Esophagus squamous epithelium (tissue), 4 donors: ENCODE results near the gene MFAP2.

Experiments
- POLR2A ChIP-seq, 4 donors: fragments of 450-650 bp; IDR thresholded peaks; one replicate each; pipeline ENCODE4 v1.6.1; 2017; ENCODE audit warnings: antibody characterized with exemption in 4 of 4, mild to moderate bottlenecking in 4 of 4, moderate library complexity in 3 of 4
- TF ChIP-seq, protein P1 (sequence below), 6 experiments: fragments of 450-650 bp in 4 of 6; fragments of 200-600 bp in 2 of 6; sonication (generic) in 2 of 6; IDR thresholded peaks; one replicate each; pipeline ENCODE4 v1.5.1; 2016 to 2019; ENCODE audit warnings: antibody characterized with exemption in 6 of 6, mild to moderate bottlenecking in 4 of 6, moderate library complexity in 4 of 6

DNA sequence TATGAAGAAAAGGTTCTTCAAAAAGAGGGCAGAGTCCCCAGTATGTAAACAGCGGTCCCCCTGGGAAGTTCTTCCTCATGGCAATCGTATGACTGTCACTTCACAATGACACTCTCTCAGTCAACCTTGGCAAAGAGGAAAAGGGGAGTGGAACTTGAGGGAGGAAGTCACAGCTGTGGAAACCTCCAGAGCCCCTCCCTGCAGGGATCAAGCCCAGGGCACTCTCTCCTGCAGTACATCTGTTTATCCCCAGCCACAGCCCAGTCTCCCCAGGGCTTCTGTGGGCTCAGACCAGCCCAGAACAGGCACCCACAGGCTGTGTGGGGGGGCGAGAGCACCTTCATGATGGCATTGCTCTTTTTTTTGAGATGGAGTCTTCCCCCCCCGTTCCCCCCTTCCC, 29.3 kb upstream of the MFAP2 start:
- TF ChIP-seq, protein P1, sequence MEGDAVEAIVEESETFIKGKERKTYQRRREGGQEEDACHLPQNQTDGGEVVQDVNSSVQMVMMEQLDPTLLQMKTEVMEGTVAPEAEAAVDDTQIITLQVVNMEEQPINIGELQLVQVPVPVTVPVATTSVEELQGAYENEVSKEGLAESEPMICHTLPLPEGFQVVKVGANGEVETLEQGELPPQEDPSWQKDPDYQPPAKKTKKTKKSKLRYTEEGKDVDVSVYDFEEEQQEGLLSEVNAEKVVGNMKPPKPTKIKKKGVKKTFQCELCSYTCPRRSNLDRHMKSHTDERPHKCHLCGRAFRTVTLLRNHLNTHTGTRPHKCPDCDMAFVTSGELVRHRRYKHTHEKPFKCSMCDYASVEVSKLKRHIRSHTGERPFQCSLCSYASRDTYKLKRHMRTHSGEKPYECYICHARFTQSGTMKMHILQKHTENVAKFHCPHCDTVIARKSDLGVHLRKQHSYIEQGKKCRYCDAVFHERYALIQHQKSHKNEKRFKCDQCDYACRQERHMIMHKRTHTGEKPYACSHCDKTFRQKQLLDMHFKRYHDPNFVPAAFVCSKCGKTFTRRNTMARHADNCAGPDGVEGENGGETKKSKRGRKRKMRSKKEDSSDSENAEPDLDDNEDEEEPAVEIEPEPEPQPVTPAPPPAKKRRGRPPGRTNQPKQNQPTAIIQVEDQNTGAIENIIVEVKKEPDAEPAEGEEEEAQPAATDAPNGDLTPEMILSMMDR (IDR thresholded peaks at IDR 0.05): no peak
- no peak for TF ChIP-seq POLR2A (IDR thresholded peaks at IDR 0.05)
